Measurements from ENCODE around the gene DNAH12. TPM values are rescaled to one million over a fixed set of nuclear protein-coding genes. Genes with fewer than 3 reads are reported as not detected.
A peak's percentile ranks its signal among the peaks of the same experiment; 100 is the strongest.

DNAH12 gene
- not detected in 2 replicates for total RNA-seq

- H3K36me3 Mint-ChIP-seq (ENCODE audit: low read depth): no peaks in the 10 kb centered on the region
- H3K27ac Mint-ChIP-seq: no peak within 1 kb of the TSS
- no peaks in the 10 kb centered on the region for H3K9me3 Mint-ChIP-seq
- peak; percentile 69 for DNase-seq
- H3K4me1 Mint-ChIP-seq: peaks cover 5% of the 10 kb centered on the region
- peaks cover 3% of the 10 kb centered on the region for H3K27me3 Mint-ChIP-seq
- no peak within 1 kb of the TSS for H3K4me3 Mint-ChIP-seq
- intact Hi-C loops (cut with micrococcal nuclease): no loop called here
Observed at GRCh38 chr3:57544181-57545125, at the start of gene DNAH12. Gene DNAH12 (minus strand): TSS chr3:57544344. CDS start chr3:57542870, 1,474 bp downstream.

DNA sequence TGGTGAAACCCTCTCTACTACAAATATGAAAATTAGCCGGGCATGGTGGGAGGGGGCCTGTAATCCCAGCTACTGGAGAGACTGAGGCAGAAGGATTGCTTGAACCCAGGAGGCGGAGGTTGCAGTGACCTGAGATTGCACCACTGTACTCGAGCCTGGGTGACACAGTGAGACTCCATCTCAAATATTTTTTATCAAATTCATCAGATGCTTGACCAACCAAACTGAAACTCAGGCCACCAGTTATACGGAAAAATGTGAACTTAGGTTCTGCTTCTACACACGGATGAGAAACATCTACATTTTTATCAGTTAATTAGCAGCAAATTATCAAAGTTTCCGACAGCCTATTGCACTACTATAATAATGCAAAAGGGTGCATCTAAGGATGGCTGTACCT is 48.2 kb upstream of the DNAH12 start:
- intact Hi-C loops (cut with micrococcal nuclease): no loop called here
- H3K9me3 Mint-ChIP-seq: no peaks in the 10 kb centered on the region
- no peak overlapping the region for H3K4me3 Mint-ChIP-seq
- no peaks in the 10 kb centered on the region for H3K27me3 Mint-ChIP-seq
- H3K27ac Mint-ChIP-seq: no peak overlapping the region
- H3K4me1 Mint-ChIP-seq: peaks cover 23% of the 10 kb centered on the region
- H3K36me3 Mint-ChIP-seq (ENCODE audit: low read depth): peaks cover 20% of the 10 kb centered on the region
- no peak for DNase-seq

DNA sequence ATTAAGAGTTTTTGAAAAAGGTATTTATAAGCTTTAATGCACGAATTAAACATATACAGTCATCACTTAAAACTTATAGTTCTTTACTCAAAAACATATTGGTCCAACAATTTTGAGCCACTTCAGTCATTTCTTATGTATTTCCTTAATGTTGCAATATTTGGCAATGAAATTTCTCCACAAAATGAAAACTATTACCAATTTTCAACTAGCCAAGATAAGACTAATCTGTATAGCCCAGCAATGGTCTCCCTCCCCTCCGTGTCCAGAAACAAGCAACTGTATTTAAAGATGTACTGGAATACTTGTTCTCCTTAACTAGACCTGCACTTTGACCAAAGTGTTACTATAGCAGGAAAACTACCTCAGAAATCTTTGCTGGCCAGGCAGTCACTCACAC is 43.8 kb upstream of the DNAH12 start:
- no peak overlapping the region for H3K27ac Mint-ChIP-seq
- intact Hi-C loops (cut with micrococcal nuclease): no loop called here
- H3K36me3 Mint-ChIP-seq (ENCODE audit: low read depth): peaks cover 28% of the 10 kb centered on the region
- no peak for DNase-seq
- peaks cover 18% of the 10 kb centered on the region for H3K4me1 Mint-ChIP-seq
- H3K4me3 Mint-ChIP-seq: no peak overlapping the region
- H3K9me3 Mint-ChIP-seq: no peaks in the 10 kb centered on the region
- no peaks in the 10 kb centered on the region for H3K27me3 Mint-ChIP-seq

DNA sequence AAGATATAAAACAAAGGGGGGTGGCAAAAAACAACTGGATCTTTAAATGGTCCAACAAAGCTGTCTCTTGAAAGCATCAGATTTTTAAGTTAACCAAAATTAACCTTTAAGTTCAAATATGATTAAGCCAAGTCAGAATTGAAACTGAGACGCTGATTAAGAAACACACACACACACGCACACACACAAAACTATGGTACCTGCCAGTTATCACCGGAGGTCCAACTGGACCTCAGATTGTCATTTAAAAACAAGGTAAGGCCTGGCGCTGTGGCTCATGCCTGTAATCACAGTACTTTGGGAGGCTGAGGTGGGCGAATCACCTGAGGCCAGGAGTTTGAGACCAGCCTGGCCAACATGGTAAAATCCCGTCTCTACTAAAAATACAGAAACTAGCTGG is 42.6 kb upstream of the DNAH12 start:
- Mint-ChIP-seq H3K4me3 (no peak overlapping the region), H3K36me3 (ENCODE audit: low read depth) (peaks cover 31% of the 10 kb centered on the region)
- no peak for DNase-seq

DNA sequence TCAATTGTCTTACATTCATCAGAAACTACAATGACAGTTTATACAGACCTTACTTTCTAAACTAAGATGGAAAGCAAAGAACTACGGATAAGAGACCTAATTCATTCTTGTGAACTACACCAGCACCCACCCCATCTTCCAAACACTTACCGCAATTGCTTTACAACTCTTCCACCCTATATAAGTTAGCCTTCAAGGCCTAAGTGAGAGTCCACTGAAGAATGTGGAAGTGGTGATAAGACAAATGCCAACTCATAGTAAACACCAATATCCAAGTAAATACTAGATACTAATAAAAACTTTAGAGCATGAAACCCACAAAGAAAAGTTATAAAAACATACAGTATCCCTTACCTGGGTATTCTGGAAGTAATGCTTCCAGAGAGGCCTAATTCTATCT is 39.4 kb upstream of the DNAH12 start:
- Mint-ChIP-seq H3K9me3 (no peaks in the 10 kb centered on the region), H3K27ac (no peak overlapping the region), H3K4me1 (peaks cover 14% of the 10 kb centered on the region), H3K27me3 (no peaks in the 10 kb centered on the region), H3K36me3 (ENCODE audit: low read depth) (peaks cover 34% of the 10 kb centered on the region), H3K4me3 (no peak overlapping the region)
- DNase-seq: no peak
- intact Hi-C loops (cut with micrococcal nuclease): no loop called here

More for the DNA sequence above, 42.6 kb upstream of the DNAH12 start:
- H3K4me1 Mint-ChIP-seq: peaks cover 16% of the 10 kb centered on the region
- H3K9me3 Mint-ChIP-seq: no peaks in the 10 kb centered on the region
- no peaks in the 10 kb centered on the region for H3K27me3 Mint-ChIP-seq
- no peak overlapping the region for H3K27ac Mint-ChIP-seq
- intact Hi-C loops (cut with micrococcal nuclease): no loop called here

GRCh38 chr3:57582474-57583168 is 38.5 kb upstream of the DNAH12 start:
- H3K27me3 Mint-ChIP-seq: no peaks in the 10 kb centered on the region
- no peak overlapping the region for H3K27ac Mint-ChIP-seq
- peaks cover 41% of the 10 kb centered on the region for H3K36me3 Mint-ChIP-seq (ENCODE audit: low read depth)
- H3K4me1 Mint-ChIP-seq: peaks cover 16% of the 10 kb centered on the region
- no peaks in the 10 kb centered on the region for H3K9me3 Mint-ChIP-seq
- no peak overlapping the region for H3K4me3 Mint-ChIP-seq
- DNase-seq: no peak
- intact Hi-C loops (cut with micrococcal nuclease): no loop called here

DNA sequence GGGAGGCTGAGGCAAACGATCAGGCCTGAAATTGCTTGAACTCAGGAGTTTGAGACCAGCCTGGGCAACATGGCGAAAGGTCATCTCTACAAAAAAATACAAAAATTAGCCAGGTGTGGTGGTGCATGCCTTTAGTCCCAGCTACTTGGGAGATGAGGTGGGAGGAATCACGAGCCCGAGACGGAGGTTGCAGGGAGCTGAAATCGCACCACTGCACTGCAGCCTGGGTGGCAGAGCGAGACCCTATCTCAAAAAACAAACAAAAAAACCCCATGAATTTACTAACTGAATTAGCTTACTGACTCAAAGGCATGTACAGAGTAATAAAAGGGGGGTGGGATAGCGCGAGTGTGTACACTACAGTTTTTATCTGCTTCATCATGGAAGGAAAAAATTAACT is 33.7 kb upstream of the DNAH12 start:
- Mint-ChIP-seq H3K4me3 (no peak overlapping the region), H3K27me3 (no peaks in the 10 kb centered on the region), H3K4me1 (peaks cover 13% of the 10 kb centered on the region), H3K36me3 (ENCODE audit: low read depth) (peaks cover 48% of the 10 kb centered on the region), H3K27ac (peak overlapping the region; percentile 34), H3K9me3 (no peaks in the 10 kb centered on the region)
- intact Hi-C loops (cut with micrococcal nuclease): no loop called here
- no peak for DNase-seq

DNA sequence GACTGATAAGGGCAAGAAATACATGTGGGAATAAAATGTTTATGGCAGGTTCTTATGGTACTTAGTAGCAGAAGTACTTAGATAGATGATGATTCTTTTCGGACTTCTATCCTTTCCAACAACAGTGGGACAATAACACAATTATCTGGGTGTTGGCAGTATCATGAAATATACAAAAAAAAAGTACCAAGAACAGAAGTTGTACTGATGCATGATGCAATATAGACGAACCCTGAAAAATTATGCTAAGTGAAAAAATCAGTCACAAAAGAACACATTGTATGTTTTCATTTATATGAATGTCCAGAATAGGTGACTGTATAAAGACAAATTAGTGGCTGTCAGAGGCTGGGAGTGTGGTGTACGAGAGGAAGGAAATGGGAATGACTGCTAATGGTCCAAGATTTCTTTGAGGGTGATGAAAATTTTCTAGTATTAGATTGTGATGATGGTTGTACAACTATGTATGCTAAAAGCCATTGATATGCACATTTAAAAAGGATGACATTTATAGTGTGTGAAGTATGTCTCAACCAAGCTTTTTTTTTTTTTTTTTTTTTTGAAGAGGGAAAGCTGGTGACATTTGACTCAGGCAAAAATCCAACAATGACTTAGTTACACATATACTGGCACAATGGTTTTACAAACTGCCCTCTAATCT is 32.0 kb upstream of the DNAH12 start:
- Mint-ChIP-seq H3K27ac (no peak overlapping the region), H3K4me3 (no peak overlapping the region), H3K4me1 (peaks cover 13% of the 10 kb centered on the region), H3K9me3 (no peaks in the 10 kb centered on the region), H3K27me3 (no peaks in the 10 kb centered on the region), H3K36me3 (ENCODE audit: low read depth) (peaks cover 56% of the 10 kb centered on the region)
- no peak for DNase-seq
- intact Hi-C loops (cut with micrococcal nuclease): no loop called here

- DNase-seq: no peak
- Mint-ChIP-seq H3K4me3 (no peak overlapping the region), H3K27ac (no peak overlapping the region), H3K4me1 (peaks cover 8% of the 10 kb centered on the region), H3K36me3 (ENCODE audit: low read depth) (peaks cover 53% of the 10 kb centered on the region), H3K27me3 (no peaks in the 10 kb centered on the region), H3K9me3 (no peaks in the 10 kb centered on the region)
- intact Hi-C loops (cut with micrococcal nuclease): no loop called here
Observed at GRCh38 chr3:57572096-57572495, 28.0 kb upstream of the DNAH12 start.

DNA sequence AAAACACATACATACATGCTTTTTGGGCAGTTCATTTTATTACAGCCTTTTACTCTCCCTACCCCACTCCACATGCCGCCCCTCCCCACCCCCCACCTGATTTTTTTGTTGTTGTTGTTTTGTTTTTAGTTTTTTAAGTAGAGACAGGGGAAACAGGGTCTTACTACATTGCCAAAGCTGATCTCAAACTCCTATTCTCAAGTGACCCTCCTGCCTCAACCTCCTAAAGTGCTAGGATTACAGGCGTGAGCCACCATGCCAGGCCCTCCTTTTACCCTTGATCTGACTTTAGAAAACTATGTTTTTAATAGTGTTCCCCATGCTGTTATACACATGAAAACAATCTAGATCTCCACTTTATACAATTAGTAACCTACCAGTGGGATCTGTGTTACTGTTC is 26.7 kb upstream of the DNAH12 start:
- Mint-ChIP-seq H3K4me1 (peaks cover 1% of the 10 kb centered on the region), H3K27me3 (no peaks in the 10 kb centered on the region), H3K27ac (peak overlapping the region; percentile 29), H3K9me3 (no peaks in the 10 kb centered on the region), H3K36me3 (ENCODE audit: low read depth) (peaks cover 48% of the 10 kb centered on the region), H3K4me3 (no peak overlapping the region)
- intact Hi-C loops (cut with micrococcal nuclease): no loop called here
- no peak for DNase-seq

DNA sequence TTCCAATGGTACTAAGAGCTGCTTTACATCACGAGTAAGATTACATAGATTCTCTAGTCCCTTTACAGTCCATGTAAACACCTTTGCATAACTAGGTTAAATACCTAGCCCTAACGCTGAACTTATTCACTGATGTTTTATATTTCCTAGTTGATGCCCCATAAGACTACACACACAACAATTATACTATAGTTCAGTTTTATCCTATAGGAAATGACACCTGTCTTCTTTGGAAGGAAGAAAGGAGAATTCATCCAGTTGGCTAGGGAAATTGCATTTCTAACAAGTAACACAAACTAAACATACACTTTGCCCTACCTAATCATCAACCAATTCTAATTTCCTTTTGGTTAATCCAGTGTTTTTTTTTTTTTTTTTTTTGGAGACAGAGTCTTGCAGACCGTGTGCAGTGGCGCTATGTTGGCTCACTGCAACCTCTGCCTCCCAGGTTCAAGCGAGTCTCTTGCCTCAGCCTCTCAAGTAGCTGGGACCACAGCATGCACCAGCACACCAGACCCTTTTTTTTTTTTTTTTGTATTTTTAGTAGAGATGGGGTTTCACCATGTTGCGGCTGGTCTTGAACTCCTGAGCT is 25.8 kb upstream of the DNAH12 start:
- peaks cover 44% of the 10 kb centered on the region for H3K36me3 Mint-ChIP-seq (ENCODE audit: low read depth)
- H3K9me3 Mint-ChIP-seq: no peaks in the 10 kb centered on the region
- H3K27ac Mint-ChIP-seq: no peak overlapping the region
- no peak for DNase-seq
- no peak overlapping the region for H3K4me3 Mint-ChIP-seq
- peaks cover 1% of the 10 kb centered on the region for H3K4me1 Mint-ChIP-seq
- no peaks in the 10 kb centered on the region for H3K27me3 Mint-ChIP-seq
- intact Hi-C loops (cut with micrococcal nuclease): no loop called here

DNA sequence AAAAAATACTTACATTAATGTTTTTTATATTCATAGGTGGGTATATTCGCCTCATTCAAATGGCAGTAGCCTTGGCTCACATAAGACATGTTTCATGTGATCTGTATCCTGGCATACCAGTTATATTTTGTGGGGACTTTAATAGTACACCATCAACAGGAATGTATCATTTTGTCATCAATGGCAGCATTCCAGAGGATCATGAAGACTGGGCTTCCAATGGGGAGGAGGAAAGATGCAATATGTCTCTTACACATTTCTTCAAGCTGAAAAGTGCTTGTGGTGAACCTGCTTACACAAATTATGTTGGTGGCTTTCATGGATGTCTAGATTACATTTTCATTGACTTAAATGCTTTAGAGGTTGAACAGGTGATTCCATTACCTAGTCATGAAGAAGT is 15.4 kb upstream of the DNAH12 start:
- Mint-ChIP-seq H3K27me3 (no peaks in the 10 kb centered on the region), H3K9me3 (no peaks in the 10 kb centered on the region), H3K4me3 (peak overlapping the region; percentile 39), H3K36me3 (ENCODE audit: low read depth) (peaks cover 42% of the 10 kb centered on the region), H3K27ac (no peak overlapping the region), H3K4me1 (peaks cover 44% of the 10 kb centered on the region)
- DNase-seq: no peak
- intact Hi-C loops (cut with micrococcal nuclease): loop anchor here (5.0 kb wide), 2 partner anchors 133 to 332 kb away; partner anchors contain the start of genes APPL1 and DENND6A

DNA sequence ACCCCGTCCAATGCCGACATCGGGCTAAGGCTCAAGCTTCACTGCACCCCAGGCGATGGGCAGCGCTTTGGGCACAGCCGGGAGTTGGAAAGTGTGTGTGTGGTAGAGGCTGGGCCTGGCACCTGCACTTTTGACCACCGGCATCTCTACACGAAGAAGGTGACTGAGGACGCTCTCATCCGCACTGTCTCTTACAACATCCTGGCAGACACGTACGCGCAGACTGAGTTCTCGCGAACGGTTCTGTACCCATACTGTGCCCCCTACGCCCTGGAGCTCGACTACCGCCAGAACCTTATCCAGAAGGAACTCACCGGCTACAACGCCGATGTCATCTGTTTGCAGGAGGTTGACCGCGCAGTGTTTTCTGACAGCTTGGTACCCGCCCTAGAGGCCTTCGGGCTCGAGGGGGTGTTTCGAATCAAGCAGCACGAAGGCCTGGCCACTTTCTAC is 13.0 kb upstream of the DNAH12 start:
- Mint-ChIP-seq H3K9me3 (no peaks in the 10 kb centered on the region), H3K36me3 (ENCODE audit: low read depth) (peaks cover 34% of the 10 kb centered on the region), H3K27ac (peak overlapping the region; percentile 97)

More for the DNA sequence above, 13.0 kb upstream of the DNAH12 start:
- DNase-seq: peak; percentile 83
- peaks cover 37% of the 10 kb centered on the region for H3K4me1 Mint-ChIP-seq
- intact Hi-C loops (cut with micrococcal nuclease): loop anchor here (2.0 to 5.0 kb wide), 4 partner anchors 24 to 330 kb away; partner anchors contain the start of genes APPL1 and DENND6A
- peak overlapping the region; percentile 79 for H3K4me3 Mint-ChIP-seq
- no peaks in the 10 kb centered on the region for H3K27me3 Mint-ChIP-seq
